ENCODE measurements around the gene RBFOX2.

The RBFOX2 gene

DNA sequence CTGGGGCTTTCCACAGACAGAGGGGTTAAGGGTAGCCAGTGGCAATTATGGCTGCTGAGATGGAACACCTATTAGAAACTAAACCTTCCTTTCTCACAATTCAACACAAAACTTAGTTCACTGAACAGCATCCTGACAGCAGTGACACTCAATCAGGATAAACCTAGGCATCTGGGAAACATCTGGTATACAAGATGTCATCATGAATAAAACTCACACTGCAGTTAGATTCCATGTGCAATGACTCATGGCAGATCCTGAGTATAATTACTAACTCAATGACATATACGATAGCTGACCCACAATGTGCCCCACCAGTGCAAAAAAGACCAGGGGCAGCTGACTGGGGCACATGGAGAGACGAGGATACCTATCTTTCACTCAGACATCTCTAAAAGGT lies 17.7 kb downstream of the RBFOX2 start:
- no peak for TF ChIP-seq POLR2A (IDR thresholded peaks at IDR 0.05; ENCODE audit: extremely low read depth, insufficient read length)
- TF ChIP-seq, protein P1, sequence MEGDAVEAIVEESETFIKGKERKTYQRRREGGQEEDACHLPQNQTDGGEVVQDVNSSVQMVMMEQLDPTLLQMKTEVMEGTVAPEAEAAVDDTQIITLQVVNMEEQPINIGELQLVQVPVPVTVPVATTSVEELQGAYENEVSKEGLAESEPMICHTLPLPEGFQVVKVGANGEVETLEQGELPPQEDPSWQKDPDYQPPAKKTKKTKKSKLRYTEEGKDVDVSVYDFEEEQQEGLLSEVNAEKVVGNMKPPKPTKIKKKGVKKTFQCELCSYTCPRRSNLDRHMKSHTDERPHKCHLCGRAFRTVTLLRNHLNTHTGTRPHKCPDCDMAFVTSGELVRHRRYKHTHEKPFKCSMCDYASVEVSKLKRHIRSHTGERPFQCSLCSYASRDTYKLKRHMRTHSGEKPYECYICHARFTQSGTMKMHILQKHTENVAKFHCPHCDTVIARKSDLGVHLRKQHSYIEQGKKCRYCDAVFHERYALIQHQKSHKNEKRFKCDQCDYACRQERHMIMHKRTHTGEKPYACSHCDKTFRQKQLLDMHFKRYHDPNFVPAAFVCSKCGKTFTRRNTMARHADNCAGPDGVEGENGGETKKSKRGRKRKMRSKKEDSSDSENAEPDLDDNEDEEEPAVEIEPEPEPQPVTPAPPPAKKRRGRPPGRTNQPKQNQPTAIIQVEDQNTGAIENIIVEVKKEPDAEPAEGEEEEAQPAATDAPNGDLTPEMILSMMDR (IDR thresholded peaks at IDR 0.05; ENCODE audit: low read depth, low read length), result no peak
- TF ChIP-seq MYC (IDR thresholded peaks at IDR 0.05; ENCODE audit: low read depth, low read length), result no peak
- TF ChIP-seq, protein P2, sequence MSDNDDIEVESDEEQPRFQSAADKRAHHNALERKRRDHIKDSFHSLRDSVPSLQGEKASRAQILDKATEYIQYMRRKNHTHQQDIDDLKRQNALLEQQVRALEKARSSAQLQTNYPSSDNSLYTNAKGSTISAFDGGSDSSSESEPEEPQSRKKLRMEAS (IDR thresholded peaks at IDR 0.05; ENCODE audit: low read depth, low read length), result no peak
- no peak for DNase-seq (ENCODE audit: low read depth)
- no peak overlapping the region for H3K4me3 ChIP-seq (ENCODE audit: low read depth, low read length)

DNA sequence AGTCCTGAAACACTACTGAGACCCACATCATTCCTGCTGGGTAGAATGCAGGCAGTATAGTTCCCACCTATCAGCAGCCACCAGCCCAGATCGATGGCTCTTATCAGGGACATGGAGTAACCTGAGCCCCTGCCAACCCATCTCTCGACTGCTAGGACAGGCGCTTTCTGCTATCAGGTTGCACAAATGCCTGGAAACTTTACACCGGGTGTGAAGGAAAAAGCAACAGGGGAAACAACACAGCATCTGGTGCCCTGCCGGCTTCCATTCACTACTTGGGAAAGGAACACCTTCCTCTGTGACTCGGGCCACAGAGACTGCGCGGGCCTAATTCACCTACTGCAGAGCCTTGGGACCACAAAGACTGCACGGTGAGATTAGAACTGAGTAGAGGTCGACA lies 18.5 kb downstream of the RBFOX2 start:
- TF ChIP-seq POLR2A (IDR thresholded peaks at IDR 0.05; ENCODE audit: extremely low read depth, insufficient read length) (no peak), MYC (IDR thresholded peaks at IDR 0.05; ENCODE audit: low read depth, low read length) (no peak)
- TF ChIP-seq, protein P1 (IDR thresholded peaks at IDR 0.05; ENCODE audit: low read depth, low read length), result no peak
- TF ChIP-seq, protein P2 (IDR thresholded peaks at IDR 0.05; ENCODE audit: low read depth, low read length), result no peak
- no peak overlapping the region for H3K4me3 ChIP-seq (ENCODE audit: low read depth, low read length)
- DNase-seq (ENCODE audit: low read depth), result no peak

DNA sequence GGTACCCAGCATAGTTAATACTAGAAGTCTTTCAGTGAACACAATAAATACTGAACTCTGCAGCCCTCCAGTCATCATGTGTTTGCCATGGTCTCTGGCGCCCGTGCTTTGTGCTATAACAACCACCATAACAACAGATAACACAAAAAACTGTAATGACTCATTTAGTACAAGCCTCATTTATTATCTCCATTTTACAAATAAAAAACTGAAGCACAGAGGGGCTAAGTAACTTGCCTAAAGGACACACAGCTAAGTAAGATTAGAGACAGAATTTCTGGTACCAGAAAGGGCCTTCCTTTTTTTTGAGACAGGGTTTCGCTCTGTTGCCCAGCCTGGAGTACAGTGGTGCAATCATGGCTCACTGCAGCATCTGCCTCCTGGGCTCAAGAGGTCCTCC lies 19.5 kb downstream of the RBFOX2 start:
- no peak for TF ChIP-seq POLR2A (IDR thresholded peaks at IDR 0.05; ENCODE audit: extremely low read depth, insufficient read length)
- no peak for TF ChIP-seq MYC (IDR thresholded peaks at IDR 0.05; ENCODE audit: low read depth, low read length)
- TF ChIP-seq, protein P1 (IDR thresholded peaks at IDR 0.05; ENCODE audit: low read depth, low read length), result no peak
- no peak for DNase-seq (ENCODE audit: low read depth)
- H3K4me3 ChIP-seq (ENCODE audit: low read depth, low read length), result no peak overlapping the region

DNA sequence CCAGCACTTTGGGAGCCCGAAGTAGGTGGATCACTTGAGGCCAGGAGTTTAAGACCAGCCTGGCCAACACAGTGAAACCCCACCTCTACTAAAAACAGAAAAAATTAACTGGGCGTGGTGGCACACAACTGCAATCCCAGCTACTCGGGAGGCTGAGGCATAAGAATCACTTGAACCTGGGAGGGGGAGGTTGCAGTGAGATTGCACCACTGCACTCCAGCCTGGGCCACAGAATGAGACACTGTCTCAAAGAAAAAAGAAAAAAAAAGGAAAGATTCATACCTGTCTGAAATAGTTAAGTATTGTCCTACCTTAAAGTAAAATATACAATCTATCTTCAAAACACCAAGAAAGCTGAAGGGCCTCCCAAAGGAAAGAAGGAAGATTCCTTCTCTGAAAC lies 20.1 kb downstream of the RBFOX2 start:
- TF ChIP-seq, protein P1 (IDR thresholded peaks at IDR 0.05; ENCODE audit: low read depth, low read length), result no peak
- TF ChIP-seq POLR2A (IDR thresholded peaks at IDR 0.05; ENCODE audit: extremely low read depth, insufficient read length) (no peak), MYC (IDR thresholded peaks at IDR 0.05; ENCODE audit: low read depth, low read length) (no peak)
- TF ChIP-seq, protein P2 (IDR thresholded peaks at IDR 0.05; ENCODE audit: low read depth, low read length), result no peak
- no peak for DNase-seq (ENCODE audit: low read depth)
- H3K4me3 ChIP-seq (ENCODE audit: low read depth, low read length), result no peak overlapping the region

DNA sequence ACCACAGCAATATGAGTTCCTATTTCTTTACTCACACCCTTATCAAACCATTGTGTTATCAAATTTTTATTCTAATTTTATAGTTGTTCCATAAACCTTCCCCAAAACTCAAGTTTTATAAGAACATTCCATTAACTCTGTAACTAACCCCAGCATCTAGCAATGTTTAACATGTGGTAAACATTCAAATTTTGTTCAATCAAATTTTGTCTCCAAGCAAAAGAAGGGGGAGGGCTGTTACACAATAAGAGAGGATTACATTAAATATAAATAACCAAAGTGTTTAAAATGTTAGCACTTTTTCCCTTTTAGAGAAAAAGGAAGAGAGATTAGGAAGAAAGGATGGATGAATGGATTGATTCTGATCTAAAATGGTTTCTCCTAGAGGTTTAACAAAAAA lies 20.5 kb downstream of the RBFOX2 start:
- no peak overlapping the region for H3K4me3 ChIP-seq (ENCODE audit: low read depth, low read length)

More for the DNA sequence above, 20.5 kb downstream of the RBFOX2 start:
- no peak for DNase-seq (ENCODE audit: low read depth)
- TF ChIP-seq, protein P1 (IDR thresholded peaks at IDR 0.05; ENCODE audit: low read depth, low read length), result no peak
- TF ChIP-seq MYC (IDR thresholded peaks at IDR 0.05; ENCODE audit: low read depth, low read length), result no peak
- TF ChIP-seq, protein P2 (IDR thresholded peaks at IDR 0.05; ENCODE audit: low read depth, low read length), result no peak
- no peak for TF ChIP-seq POLR2A (IDR thresholded peaks at IDR 0.05; ENCODE audit: extremely low read depth, insufficient read length)
